GM19372 (cell line): ENCODE measurements around the gene LRAT.
"Not testable (repeated sequence)": the region's sequence is repeated elsewhere in the genome, so short reads cannot be mapped to it uniquely, and the experiment has no call there.

Experiments used
- ATAC-seq: cut with Tn5 transposase; IDR thresholded peaks from one replicate; pipeline ENCODE4 v1.9.1; 2021; ENCODE audit warnings: mild to moderate bottlenecking, low read depth, moderate library complexity; ENCODE audit not compliant: unreplicated experiment

LRAT gene

GRCh38 chr4:154743683-154744340, at the start of gene LRAT:
LRAT (plus strand) TSS chr4:154744000; CDS start chr4:154744327, 327 bp downstream.
- no peak for ATAC-seq

- ATAC-seq: no peak
These were observed 35.9 kb upstream of the LRAT start for GRCh38 chr4:154707877-154708276.

DNA sequence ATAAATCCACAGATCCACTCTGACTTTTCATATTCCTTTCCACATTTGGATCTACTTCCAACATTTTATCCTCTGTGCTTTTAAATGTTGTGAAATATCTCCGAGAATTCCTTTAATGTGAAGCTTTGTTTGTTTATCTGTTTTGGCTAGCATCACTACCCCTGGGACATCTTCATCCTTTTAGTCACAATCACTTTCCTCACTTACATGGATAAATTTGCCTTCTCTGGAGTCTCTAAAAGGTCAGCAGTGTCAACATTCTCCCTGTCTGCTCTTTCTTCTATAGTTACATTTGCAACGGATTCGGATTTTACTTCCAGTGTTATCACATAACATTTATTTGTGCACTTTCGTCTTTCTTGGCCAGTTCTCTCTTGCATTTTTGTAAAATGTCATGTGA, 34.2 kb upstream of the LRAT start:
- no peak for ATAC-seq

DNA sequence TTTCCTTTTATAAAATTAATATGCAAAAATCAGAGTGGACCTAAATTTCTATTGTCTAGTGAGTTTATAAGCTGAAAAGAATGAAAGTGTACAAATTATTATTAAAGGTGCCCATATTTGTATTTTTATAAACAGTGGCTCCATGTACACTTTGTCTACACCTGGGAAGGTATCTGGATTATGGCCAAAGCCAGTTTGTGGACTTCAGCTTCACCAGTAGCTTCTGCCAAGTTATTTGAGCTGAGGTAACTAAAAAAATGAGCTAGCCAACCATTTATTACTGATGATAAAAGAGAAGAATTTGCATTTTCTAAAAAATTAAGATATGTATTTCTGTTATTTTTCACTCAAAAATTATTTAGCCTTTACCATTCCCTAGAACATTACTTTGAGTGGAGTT, 32.3 kb upstream of the LRAT start:
- no peak for ATAC-seq

- ATAC-seq: no peak
These were observed 29.3 kb upstream of the LRAT start for GRCh38 chr4:154714339-154715040.

- no peak for ATAC-seq
These were observed 24.7 kb upstream of the LRAT start for GRCh38 chr4:154719087-154719486.

DNA sequence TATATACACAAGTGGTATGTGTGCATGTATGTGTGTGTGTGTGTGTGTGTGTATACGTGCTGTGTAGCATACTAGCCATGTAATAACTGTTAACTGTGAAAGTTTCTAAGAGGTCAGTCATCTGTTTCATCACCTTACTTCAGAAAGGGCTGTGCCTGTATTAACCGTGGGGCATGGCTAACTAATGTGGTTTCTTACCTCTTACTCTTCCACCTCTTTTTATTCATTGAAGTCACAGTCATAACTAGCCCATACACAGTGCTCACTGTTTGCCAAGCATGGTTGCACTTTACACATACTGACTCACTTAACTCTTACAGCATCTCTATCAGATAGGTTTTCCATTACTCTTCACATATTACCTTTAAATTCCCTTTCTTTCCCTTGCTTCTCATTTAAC, 23.7 kb upstream of the LRAT start:
- no peak for ATAC-seq

- no peak for ATAC-seq
These were observed 23.1 kb upstream of the LRAT start for GRCh38 chr4:154720618-154721267.

DNA sequence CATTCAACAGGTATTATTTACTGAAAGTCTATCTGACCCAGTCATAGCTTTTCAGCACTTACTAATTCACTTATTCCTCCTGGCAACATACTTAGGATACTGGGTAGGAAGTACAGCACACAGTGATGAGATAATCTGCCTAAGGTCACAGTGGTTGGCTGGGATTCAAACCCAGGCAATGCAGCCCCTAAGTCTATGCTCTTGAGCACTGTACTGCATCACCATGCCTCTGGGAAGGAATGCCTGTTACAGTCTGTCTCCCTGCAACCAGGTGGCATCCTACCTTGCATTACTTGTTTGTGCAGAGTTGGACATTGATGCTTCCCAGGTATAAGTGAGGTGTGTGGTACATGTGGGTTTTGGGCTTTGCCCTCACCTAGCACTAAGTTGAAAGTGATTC, 21.5 kb upstream of the LRAT start:
- ATAC-seq: no peak

GRCh38 chr4:154723601-154724000, 20.2 kb upstream of the LRAT start:
- not testable (repeated sequence) for ATAC-seq

- no peak for ATAC-seq
These were observed 16.3 kb upstream of the LRAT start for GRCh38 chr4:154727540-154727939.

- no peak for ATAC-seq
These were observed 12.0 kb upstream of the LRAT start for GRCh38 chr4:154731756-154732155.

GRCh38 chr4:154732669-154733068, 11.1 kb upstream of the LRAT start:
- no peak for ATAC-seq

DNA sequence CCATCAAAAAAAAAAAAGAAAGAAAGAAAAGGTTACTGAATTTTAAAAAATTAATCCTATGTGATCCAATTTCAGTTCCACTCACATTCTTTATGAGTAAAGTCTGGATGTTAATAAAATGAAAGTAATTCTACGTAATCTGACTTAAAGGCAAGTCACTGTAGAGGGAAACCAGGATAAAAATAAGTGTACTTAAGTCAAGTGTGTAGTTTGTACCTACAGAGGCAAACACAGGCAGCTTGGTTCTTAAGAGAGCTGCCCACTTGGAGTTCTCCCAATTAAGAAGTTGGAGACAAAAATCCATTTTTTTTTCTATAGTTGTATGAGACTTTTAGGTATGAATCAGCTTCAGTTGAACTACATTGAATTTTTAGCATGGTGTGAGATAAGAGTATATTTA, 7.0 kb upstream of the LRAT start:
- ATAC-seq: no peak

- no peak for ATAC-seq
These were observed 5.4 kb upstream of the LRAT start for GRCh38 chr4:154738426-154738825.

- no peak for ATAC-seq
These were observed 4.7 kb upstream of the LRAT start for GRCh38 chr4:154739111-154739510.

GRCh38 chr4:154740462-154740861, 3.3 kb upstream of the LRAT start:
- ATAC-seq: no peak

DNA sequence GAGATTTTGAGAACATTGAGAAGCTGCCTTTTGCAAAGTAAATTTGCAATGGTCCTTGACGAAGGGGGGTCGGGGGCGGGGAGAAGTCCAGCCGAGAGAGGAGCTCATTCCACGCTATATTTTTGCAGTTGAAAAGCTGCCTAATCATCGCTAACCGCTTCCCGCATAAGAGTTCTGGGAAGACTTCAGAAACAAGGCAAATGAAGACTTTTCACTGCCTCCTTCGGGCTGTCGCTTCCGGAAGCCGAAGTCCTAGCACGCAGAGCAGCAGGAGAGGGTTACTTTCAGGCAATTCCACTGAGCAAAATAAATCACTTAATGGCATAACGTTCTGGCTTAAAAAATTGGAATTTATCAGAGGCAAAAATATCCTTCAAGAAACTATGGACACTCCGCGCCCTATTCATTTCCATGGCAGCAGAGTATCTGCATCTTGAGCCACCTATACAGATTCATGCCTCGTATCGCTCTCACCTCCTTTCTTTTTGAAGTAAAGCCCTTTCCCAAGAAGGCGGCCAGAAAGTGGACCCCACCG, 2.6 kb upstream of the LRAT start:
- ATAC-seq: no peak

GRCh38 chr4:154741922-154742850, 1.6 kb upstream of the LRAT start:
- ATAC-seq: no peak

DNA sequence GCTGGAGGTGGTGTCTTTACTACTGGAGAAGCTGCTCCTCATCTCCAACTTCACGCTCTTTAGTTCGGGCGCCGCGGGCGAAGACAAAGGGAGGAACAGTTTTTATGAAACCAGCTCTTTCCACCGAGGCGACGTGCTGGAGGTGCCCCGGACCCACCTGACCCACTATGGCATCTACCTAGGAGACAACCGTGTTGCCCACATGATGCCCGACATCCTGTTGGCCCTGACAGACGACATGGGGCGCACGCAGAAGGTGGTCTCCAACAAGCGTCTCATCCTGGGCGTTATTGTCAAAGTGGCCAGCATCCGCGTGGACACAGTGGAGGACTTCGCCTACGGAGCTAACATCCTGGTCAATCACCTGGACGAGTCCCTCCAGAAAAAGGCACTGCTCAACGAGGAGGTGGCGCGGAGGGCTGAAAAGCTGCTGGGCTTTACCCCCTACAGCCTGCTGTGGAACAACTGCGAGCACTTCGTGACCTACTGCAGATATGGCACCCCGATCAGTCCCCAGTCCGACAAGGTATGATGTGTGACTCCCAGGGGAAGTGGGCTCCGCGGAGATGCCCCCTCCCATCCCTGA, 634 bp downstream of the LRAT start:
- ATAC-seq: no peak
